Measurements from ENCODE around the gene RHOB.
"Not testable (repeated sequence)": the region's sequence is repeated elsewhere in the genome, so short reads cannot be mapped to it uniquely, and the experiment has no call there.

RHOB gene

DNA sequence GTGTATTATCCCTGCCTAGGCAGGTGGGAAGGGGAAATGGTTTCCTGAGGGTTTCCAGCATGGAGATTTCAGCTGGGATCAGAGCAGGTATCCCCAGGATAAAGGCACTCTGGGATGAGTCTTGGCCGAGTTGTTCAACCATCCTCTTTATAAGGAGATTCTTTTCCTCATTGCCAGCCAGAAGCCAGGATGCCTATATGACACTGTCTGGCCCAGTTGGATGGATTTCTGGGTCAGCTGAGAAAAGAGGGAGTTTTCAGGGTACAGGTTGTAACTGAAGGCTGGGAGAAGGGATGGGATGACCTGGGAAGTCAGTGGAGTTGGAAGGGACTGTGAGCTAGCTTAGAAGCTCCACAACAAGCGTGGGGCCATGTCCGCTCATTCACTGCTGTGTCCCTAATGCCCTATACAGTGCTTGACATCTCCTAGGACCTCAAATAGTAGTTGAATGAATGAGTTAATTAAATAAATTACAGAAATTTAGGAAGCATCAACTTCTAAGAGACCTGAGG is 8.3 kb downstream of the RHOB start:
- no peak for DNase-seq

DNA sequence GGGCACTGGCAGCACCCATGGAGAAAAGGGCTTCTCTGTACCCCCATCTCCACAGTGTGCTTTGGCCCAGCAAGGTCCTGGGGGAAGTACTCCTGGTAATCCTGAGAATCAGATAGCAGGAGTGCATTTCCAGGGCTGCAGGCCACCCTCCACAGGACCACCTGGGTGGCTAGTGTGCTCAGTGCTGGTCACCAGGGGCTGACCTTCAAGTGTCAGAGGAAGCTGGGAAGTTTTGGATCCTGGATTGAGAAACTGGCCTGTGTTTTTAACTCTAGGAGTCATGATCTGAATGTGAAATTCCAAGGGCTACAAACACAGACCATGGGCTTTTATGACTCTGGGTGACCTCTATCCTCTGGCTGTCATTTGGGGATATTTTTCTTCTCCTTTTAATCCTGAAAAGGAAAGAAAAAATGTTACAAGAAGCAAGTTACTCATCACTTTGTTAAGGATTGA is 9.3 kb downstream of the RHOB start:
- no peak for DNase-seq

DNA sequence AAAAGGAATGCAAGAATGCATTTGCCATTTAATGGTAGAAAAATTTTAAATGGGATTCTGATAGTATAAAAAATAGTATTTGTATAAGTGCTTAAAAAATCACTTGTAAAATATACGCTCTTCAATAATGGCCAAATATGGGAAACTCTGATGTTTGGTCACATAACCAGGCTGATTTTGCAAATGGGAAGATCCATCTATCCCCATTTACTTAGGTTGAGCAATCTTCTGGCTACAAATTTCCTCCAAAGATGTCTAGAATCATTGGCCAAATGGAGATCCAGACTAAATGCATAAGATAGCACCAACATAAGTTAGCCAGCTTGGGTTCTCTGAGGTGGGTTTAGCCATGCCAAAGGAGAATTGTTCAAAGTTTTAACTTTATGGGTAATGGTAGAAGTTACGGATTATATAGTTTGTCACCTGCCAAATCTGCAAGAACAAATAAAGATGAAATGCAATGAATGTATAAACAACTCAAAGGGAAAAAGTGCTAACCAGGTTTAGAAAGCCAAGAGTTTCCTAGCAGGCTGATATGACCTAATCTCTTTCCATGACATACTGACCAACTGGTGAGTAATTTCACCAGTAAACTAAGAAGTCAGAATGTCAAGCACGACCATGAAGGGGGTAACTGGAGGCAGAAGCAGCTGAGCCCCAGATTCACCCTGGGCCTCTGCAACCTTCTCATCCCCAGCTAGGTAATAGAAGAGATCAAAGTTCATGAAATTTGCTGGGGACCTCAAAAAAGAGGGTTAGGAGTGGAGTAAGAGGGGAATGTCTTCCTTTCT is 10.0 kb downstream of the RHOB start:
- DNase-seq = no peak

DNA sequence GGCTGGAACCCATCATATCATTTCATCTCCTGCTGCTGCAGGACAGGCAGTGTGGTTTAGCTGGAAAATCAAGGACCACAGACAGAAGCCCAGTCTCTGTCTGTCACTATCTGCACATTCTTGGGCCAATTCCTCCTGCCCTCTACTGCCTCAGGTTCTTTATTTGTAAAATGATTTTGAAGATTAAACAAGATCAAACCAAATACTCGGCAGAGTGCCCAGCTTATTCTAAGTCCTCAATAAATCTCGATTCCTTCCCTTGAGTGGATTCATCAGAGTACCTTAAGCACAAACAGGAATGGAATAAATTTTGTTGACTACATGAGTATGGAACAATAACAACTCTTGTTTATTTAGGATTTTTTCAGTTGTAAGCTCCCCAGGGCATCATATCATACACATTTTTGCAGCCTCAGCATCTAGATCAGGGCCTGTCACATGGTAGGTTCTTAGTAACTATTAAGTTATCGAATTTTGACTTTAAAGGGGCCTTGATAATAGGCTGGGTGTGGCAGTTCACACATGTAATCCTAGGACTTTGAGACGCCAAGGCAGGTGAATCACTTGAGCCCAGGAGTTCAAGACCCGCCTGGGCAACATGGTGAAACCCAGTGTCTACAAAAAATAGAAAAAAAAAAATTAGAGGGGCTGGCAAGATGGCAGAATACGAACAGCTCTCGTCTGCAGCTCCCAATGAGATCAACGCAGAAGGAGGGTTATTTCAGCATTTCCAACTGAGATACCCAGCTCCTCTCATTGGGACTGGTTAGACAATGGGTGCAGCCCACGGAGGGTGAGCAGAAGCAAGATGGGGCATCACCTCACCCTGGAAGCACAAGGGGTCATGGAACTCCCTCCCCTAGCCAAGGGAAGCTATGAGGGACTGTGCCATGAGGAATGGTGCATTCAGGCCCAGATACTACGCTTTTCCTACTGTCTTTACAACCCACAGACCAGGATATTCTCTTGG is 11.1 kb downstream of the RHOB start:
- DNase-seq = no peak

DNA sequence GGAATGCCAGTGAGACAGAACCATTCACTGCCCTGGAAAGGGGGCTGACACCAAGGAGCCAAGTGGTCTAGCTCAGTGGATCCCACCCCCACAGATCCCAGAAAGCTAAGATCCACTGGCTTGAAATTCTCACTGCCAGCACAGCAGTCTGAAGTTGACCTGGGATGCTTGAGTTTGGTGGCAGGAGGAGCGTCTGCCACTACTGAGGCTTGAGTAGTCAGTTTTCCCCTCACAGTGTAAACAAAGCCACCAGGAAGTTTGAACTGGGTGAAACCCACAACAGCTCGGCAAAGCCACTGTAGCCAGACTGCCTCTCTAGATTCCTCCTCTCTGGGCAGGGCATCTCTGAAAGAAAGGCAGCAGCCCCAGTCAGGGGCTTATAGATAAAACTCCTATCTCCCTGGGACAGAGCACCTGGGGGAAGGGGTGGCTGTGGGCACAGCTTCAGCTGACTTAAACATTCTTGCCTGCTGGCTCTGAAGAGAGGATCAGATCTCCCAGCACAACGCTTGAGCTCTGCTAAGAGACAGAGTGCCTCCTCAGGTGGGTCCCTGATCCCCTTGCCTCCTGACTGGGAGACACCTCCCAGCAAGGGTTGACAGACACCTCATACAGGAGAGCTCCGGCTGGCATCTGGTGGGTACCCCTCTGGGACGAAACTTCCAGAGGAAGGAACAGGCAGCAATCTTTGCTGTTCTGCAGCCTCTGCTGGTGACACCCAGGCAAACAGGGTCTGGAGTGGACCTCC is 12.0 kb downstream of the RHOB start:
- DNase-seq = not testable (repeated sequence)

DNA sequence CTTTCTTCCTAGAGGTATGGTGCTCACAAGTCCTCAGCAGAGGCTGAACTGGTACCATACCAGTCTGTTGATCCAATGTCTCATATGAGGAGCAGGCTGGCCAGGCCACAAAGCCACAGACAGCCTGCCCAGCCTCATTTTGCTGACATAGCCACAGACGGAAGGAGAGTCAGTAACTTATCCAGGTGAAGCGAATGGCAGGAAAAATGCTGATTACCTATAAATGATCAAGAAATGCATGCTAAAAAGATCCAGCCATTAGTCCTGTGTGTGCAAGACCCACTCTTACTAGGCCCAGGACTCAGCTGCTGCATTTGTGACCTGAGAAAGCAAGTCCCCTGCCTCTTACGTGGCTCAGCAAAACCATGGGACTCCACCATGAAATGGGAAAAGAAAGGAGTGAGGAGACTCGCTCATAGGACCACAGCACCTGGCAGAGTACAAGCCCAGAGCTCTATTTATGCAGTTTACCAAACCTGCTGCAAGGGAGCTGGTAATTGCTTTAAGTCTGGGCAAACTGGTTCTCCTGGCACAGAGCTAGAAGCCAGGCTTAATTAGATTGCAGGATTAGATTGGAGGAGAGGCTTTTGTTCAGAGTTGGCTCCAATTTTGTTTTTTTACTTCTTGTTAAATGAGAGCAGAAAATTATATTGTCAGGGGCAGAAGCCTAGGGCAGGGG is 19.0 kb downstream of the RHOB start:
- no peak for DNase-seq

DNA sequence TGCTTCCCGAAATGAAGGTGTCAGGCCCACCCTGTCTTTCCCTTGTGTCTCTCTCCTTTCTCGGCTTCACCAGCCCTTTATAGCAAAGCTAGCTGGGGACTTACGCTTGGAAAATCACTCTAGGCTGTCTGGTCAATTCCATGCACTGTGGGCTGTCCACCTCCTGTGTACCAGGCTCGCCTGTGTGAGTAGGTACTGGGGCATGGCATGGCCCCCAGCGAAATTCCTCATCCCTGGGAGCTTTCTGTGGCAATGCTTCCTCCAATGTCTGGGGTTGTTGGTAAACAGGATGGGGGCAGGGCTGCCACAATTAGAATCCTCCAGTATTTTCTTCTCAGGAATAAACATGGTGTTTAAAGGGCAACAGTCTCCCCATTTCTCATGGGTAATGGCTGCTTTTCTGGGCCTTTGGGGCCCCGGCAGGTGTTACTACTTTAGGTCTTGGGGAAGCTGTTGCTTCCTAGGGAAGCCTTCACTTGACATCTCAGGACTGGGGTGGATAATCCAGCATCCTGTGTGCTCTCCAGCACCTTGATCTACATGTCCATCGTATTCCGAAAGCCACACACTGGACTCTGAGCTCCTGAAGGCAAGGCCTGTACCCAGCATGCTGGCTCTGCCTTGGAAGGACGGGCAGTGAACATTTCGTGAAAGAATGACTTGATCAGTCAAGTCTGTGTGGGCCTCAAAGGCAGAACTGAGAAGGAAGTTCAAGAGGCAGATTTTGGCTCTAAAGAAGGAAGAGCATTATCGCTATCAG is 21.1 kb downstream of the RHOB start:
- DNase-seq = no peak

DNA sequence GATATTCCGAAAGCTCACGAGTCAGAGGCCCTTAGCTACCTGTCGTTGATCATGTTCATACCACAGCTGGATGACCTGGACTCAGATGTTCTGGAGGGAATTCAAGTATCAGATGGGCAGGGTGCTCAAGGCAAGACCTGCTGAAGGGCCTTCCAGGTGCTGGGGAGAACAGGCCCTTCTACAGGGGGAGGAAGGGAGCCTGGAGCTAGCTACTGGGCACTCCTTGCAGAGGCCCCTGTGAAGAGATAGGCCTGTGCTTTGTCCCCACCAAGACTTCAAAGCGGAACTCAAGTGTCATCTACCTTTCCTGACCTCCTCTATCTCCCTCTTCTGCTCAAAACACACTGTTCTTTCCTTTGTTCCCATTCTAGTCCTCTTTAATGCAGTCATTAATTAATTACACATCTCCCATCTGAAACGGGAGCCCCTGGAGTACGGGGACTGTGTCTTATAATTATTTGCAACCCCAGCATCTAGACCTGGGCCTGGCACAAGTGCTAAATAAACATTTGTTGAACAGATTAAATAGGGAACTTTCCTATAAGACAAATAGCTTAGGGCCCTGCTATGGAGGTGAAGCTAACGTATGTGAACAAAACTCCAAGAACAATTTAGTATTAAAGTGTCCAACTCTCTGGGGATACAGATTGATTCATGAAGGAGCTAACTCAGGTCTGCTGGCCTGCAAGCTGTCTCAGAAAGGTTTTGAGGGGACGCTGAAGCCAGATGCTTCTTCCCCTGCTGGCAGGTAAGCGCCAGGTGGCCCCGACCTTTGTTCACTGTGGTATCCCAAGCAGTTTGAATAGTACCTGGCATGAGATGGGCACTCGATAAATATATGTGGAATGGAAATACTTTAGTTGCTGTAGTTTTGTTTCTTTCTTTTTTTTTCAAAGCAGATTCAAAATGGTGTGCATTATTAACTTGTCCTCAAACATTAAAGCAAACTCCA is 22.0 kb downstream of the RHOB start:
- no peak for DNase-seq

DNA sequence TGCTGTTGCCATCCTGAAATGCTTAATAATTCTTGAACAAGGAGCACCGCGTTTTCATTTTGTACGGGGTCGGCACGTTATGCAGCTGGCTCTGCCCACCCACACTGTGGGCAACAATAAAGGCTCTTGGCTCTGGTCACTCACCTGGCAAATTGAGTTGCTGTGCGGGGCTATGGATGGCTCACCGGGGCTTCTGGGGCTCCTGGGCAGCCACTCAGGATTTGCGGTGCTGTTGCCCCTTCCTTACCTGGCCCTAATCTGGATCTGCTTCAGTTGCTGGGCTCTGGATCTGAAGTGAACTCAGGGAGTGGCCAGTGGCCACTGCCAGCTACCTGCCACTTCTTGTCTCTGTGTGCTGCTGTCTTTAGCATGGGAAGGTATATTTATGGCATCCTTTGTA is 22.7 kb downstream of the RHOB start:
- DNase-seq = no peak

DNA sequence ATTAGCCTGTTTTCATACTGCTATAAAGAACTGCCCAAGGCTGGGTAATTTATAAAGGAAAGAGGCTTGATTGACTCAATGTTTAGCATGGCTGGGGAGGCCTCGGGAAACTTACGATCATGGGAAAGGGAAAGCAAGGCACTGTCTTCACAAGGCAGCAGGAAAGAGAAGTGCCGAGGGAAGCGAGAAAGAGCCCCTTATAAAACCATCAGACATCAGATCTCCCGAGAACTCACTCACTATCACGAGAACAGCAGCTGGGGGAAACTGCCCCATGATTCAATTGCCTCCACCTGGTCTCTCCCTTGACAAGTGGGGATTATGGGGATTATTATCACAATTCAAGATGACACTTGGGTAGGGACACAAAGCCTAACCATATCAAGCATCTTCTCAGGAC is 23.3 kb downstream of the RHOB start:
- DNase-seq = no peak

DNA sequence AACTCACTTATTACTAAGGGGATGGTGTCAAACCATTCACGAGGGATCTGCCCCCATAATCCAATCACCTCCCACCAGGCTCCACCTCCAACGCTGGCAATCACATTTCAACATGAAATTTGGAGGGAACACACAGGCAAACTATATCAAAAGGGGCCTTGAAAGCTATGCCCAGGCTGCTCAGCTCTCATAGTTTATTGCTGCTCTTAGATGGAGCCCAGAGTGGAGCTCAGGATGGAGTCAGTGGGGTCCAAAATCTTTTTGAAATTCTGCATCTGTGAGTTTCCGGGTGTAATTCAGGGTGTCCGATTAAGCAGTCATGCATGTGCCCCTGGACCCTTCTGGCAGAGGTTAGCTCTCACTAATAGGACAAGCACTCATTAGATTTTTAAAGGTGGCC is 24.3 kb downstream of the RHOB start:
- no peak for DNase-seq

DNA sequence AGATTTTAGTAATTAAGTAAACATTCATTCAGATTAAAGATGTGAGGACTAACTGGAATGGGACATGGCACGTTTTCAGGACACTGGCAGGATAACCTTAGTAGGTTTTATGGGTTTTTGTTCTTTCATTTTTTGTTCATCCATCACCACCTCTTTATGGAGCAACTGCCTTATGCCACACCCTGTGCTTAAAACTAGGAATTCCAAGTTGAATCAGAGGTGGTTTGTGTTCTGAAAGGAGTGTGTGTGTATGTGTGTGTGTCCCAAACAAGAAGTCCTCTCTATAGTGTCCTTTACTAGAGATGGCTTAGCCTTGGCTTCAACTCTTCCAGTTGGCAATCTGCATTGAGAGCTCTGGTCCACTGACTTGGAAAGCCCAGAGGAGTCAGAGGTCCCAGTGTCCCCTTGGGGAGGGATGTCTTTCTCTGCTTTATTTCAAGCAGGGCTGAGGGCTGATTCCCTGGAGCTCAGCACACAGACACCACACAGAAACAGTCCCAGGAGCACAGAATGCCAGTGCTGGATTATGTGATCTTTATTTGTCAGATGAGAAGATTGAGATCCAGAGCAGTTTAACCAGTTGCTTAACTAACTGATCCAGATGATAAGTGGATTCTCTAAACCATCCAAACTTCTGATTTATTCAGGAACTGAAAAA is 25.2 kb downstream of the RHOB start:
- no peak for DNase-seq

DNA sequence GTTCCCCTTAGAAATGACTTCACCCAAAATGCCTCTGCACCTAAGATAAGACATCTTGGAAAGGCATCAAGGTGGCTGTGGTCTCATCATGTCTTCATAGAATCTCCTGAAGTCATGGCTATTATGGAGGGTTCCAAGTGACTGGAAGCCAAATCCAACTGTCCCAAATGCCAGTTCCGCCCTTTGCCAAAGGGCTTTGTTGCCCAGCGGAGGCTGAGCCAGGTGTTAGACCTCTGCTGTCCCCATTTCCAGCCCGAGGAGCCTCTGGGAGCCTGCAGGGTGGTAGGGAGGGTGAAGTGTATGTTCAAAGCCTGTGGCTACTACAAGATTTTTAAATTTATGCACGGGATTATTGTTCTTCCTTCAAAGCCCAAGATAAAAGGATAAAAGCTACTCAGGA is 25.7 kb downstream of the RHOB start:
- DNase-seq = no peak

DNA sequence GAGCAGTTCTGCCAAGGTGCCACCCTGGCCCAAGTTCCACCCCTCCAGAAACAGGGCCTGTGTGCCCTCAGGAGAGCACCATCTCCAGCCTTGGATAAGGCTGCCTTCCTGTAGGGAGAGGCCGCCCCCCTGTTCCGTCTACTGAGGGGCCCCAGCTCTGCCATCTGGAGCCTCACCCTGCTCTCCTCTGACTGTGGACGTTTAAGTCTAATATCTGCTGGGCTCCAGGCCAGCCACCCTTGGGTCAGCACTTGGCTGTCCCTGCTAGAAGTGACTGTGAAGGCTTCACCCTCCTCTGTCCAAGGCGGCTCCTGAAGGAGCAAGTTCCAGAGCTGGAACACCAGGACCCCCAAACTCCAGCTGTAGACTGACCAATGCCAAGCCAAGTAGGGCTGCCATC is 26.3 kb downstream of the RHOB start:
- no peak for DNase-seq

DNA sequence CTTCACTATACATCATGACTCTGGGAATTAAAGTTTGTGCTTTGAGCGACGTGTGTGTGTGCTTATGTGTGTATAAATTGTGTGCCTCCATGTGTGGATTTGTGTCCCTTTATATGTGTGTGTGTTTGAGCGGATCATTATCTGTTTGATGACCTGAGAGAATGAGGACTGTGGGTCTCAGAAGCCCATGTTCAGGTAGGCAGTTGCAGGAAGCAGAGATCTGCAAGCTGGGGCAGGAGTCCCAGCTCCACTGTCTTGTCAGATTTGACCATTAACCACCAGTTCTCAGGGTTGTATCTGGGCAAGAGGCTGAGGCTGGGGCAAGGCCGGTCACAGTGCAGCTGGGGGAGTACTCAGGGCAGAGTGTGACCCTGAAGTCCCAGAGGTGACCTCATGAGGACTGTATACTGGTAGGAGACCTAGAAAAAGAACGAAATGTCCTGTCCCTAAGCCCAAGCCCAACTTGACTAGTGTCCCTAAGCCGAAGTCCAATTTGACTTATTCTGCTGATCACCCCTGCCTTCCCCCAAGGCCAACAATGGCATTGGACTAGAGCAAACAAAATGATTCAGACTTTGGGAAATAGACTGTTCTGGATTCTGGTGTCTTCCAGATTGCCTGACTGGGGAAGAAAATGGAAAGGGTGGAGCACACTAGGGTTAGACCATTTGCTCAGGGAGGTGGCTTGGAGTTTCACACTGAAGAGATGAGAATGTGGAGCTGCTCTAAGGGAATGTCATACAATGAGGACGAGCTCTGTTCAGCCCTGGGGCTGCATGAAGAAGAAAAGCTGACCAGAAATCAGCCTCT is 28.1 kb downstream of the RHOB start:
- no peak for DNase-seq

DNA sequence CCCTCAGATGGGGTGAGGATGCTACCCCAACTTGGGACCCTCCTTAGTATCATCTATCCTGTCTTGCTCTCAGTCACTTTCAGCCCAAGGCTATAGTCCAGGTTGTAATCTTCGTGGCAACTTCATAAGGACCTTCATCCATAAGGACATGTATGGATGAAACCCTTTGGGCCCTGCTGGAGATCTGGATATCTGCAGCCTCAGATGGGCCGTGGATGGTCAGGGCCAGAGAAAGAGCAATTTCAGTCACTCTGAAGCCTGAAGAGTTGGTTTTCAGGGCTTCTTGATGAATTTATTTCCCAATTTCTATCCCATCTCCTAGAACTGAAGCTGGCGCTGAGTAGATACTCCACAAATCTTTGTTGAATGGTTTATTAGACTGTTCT is 28.7 kb downstream of the RHOB start:
- DNase-seq = no peak

DNA sequence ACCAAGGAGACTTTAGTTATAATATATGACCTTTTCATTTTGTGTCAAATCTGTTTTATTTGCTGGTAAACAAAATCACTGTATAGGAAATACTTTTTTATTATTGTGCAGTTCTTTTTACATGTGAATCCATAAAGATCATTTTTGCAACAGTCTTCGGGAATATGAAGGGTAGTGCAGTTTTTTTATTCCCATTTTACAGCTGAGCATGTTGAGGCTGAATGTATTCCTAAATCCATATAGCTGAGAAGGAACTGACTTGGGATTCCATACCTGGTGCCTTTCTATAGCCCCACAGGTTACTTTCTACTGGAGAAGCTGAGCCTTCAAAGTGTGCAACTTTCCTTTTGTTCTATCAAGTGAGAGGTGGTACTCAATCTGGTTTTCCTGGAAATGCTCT is 29.6 kb downstream of the RHOB start:
- no peak for DNase-seq

DNA sequence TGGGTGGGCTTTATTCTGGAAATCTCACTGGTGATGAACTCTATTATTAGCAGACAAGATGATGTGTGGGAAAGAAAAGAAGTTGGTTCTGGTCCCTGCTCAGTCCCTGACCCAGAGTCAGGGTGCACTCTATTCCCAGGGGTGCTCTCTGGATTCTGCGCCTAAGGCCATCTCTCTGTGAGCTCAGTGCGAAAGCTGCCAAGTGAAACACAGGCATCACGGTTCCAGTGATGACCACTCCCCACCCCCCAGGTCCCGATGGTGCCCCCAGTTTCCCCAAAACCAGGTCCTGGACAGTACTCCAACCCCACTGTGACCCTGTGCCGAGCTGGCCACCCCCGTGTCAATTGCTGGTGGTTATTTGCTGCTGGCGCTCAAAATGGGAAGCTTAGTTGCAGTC is 30.1 kb downstream of the RHOB start:
- DNase-seq = no peak

DNA sequence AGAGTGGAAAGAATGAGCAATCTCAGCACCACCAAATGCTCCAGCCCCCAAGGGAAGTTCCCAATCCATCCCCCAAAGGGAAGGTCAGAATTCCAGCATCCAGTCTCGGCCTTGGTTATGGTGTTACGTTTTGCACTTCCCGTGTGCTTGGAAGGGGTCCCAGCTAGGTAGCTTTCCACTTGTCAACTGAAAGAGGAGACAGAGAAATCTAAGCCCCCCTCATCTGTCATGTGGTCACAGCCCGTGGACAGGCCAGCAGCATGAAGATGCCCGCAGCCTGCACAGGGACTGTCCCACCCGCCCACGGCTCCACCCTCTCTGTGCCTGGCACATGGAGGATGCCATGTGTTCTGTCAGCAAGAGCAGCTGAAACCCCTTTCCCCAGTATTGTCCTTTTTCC is 32.1 kb downstream of the RHOB start:
- no peak for DNase-seq
